ENCODE data around the gene SLC16A5.
"Not testable (repeated sequence)": the region's sequence is repeated elsewhere in the genome, so short reads cannot be mapped to it uniquely, and the experiment has no call there.

Gene SLC16A5

GRCh38 chr17:75133001-75133400, 45.2 kb downstream of the SLC16A5 start:
- Histone ChIP-seq H3K4me3 (ENCODE audit: low read depth, low read length) (no peak overlapping the region), H3K27ac (no peak overlapping the region), H3K27me3 (replicated peaks) (no peaks in the 10 kb centered on the region), H3K36me3 (replicated peaks) (peaks cover 6% of the 10 kb centered on the region)
- TF ChIP-seq CTCF (IDR thresholded peaks at IDR 0.05; ENCODE audit: low read depth, low read length, missing control alignments) = no peak
- in situ Hi-C loops (cut with HindIII; ENCODE audit: low pct_ligation_motif_present, low sequenced_read_pairs) = no loop called here
- no peak for DNase-seq

- H3K27me3 ChIP-seq (replicated peaks); H3K27ac ChIP-seq; H3K4me3 ChIP-seq (ENCODE audit: low read depth, low read length); DNase-seq; in situ Hi-C loops (cut with HindIII; ENCODE audit: low pct_ligation_motif_present, low sequenced_read_pairs); H3K36me3 ChIP-seq (replicated peaks): not testable (repeated sequence)
Observed at GRCh38 chr17:75133607-75134347, 46.0 kb downstream of the SLC16A5 start.

GRCh38 chr17:75135452-75135851, 47.7 kb downstream of the SLC16A5 start:
- TF ChIP-seq CTCF (IDR thresholded peaks at IDR 0.05; ENCODE audit: low read depth, low read length, missing control alignments) = no peak
- H3K27ac ChIP-seq = no peak overlapping the region
- no peak overlapping the region for H3K4me3 ChIP-seq (ENCODE audit: low read depth, low read length)
- in situ Hi-C loops (cut with HindIII; ENCODE audit: low pct_ligation_motif_present, low sequenced_read_pairs) = no loop called here
- H3K36me3 ChIP-seq (replicated peaks) = peaks cover 11% of the 10 kb centered on the region
- H3K27me3 ChIP-seq (replicated peaks) = no peaks in the 10 kb centered on the region
- no peak for DNase-seq

- no peak for TF ChIP-seq CTCF (IDR thresholded peaks at IDR 0.05; ENCODE audit: low read depth, low read length, missing control alignments)
- Histone ChIP-seq H3K4me3 (ENCODE audit: low read depth, low read length) (no peak overlapping the region), H3K27me3 (replicated peaks) (no peaks in the 10 kb centered on the region), H3K36me3 (replicated peaks) (peaks cover 12% of the 10 kb centered on the region), H3K27ac (no peak overlapping the region)
- in situ Hi-C loops (cut with HindIII; ENCODE audit: low pct_ligation_motif_present, low sequenced_read_pairs) = no loop called here
- no peak for DNase-seq
Observed at GRCh38 chr17:75135946-75136345, 48.2 kb downstream of the SLC16A5 start.

- H3K27ac ChIP-seq; H3K4me3 ChIP-seq (ENCODE audit: low read depth, low read length); H3K27me3 ChIP-seq (replicated peaks); in situ Hi-C loops (cut with HindIII; ENCODE audit: low pct_ligation_motif_present, low sequenced_read_pairs); DNase-seq: not testable (repeated sequence)
- peaks cover 27% of the 10 kb centered on the region for H3K36me3 ChIP-seq (replicated peaks)
Observed at GRCh38 chr17:75137762-75138161, 50.0 kb downstream of the SLC16A5 start.

GRCh38 chr17:75138519-75138918, 50.8 kb downstream of the SLC16A5 start:
- in situ Hi-C loops (cut with HindIII; ENCODE audit: low pct_ligation_motif_present, low sequenced_read_pairs) = no loop called here
- peaks cover 35% of the 10 kb centered on the region for H3K36me3 ChIP-seq (replicated peaks)
- DNase-seq = no peak
- no peak for TF ChIP-seq CTCF (IDR thresholded peaks at IDR 0.05; ENCODE audit: low read depth, low read length, missing control alignments)
- H3K27me3 ChIP-seq (replicated peaks) = no peaks in the 10 kb centered on the region
- H3K27ac ChIP-seq = no peak overlapping the region
- no peak overlapping the region for H3K4me3 ChIP-seq (ENCODE audit: low read depth, low read length)
